ENCODE measurements around the gene EIF3F. TPM values are rescaled to one million over a fixed set of nuclear protein-coding genes. Genes with fewer than 3 reads are reported as not detected.

EIF3F gene
- total and polyA plus RNA-seq, 2 donors (not counting 3 experiments of a cell fraction or from before 2014, with no cell fraction given), result 411 to 436 TPM

DNA sequence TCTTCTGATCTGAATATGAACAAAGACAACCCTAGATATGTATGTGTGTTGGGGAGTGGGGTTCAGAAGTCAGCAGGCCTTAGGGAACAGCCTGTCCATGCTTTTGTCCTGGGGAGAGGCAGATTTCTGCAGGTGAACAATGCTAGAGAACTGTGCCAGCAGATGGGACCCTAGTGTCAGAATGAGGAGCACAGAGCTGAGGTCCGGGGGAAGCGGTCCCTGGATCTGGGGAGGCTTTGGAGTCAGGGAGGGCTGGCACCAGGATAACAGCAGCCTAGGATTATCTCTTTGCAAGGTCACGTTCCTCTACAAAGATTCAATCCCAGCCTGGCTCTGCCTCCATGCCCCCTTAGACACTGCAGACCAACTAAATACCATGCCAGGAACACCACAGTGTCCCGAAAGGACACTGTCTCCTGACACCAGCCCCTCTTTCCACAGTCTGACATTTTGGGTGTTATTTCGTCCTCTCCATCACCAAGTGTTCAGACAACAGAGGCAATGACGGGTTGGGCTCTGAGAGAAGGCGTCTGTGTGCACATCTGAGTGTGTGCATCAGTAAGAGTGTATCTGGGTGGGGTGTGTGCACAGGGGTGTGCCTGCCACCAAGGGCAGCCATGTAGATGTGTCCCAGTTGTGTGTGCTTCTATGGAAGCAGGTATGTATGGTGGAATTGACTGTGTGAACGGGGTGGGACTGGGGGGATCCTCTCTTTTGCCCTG lies 43.5 kb downstream of the EIF3F start:
- BruUV-seq (replicated peaks), result no TSS peak
- Histone ChIP-seq H3K9me1 (replicated peaks; ENCODE audit: control insufficient read depth, extremely low read depth, insufficient read depth, low read length) (no peaks in the 10 kb centered on the region), H3K27me3 (ENCODE audit: control insufficient read depth in 2 of 2, insufficient read depth in 2 of 2, low read length in 2 of 2) (peaks cover 0 to 9% of the 10 kb centered on the region in 2 experiments), H3K4me1 (ENCODE audit: control insufficient read depth, extremely low read depth, insufficient read depth, low read length) (no peaks in the 10 kb centered on the region), H3K4me3 (replicated peaks in 1 of 3; ENCODE audit: insufficient read depth in 1 of 3, low read depth in 1 of 3, low read length in 3 of 3) (no peak overlapping the region), H3K4me2 (ENCODE audit: insufficient read depth, low read length) (no peak overlapping the region), H2AFZ (ENCODE audit: low read depth, low read length) (no peak overlapping the region), H3K79me2 (ENCODE audit: control insufficient read depth, insufficient read depth, low read length) (no peaks in the 10 kb centered on the region), H3K27ac (ENCODE audit: insufficient read depth, low read depth, low read length) (no peak overlapping the region), H4K20me1 (replicated peaks; ENCODE audit: control insufficient read depth, extremely low read depth, insufficient read depth, low read length) (no peaks in the 10 kb centered on the region), H3K36me3 (ENCODE audit: control insufficient read depth in 2 of 2, extremely low read depth in 1 of 2, insufficient read depth in 2 of 2, low read length in 2 of 2) (no peaks in the 10 kb centered on the region), H3K9me3 (replicated peaks; ENCODE audit: control insufficient read depth, insufficient read depth, low read length) (no peaks in the 10 kb centered on the region), H3K9ac (replicated peaks; ENCODE audit: extremely low read depth, insufficient read depth, low read length) (no peak overlapping the region)
- DNase-seq (ENCODE audit: low read depth, low spot score), result no peak
- FAIRE-seq, result no peak
- ChIA-PET POLR2A (no interaction called here), CTCF (interaction anchor here (3.3 to 12.3 kb wide), 2 partner anchors 24 to 65 kb away, joined by 14 to 528 read pairs; no protein-coding TSS in a partner anchor)
- no peak for TF ChIP-seq POLR2A (IDR thresholded peaks at IDR 0.05; ENCODE audit: low read depth, low read length)
- TF ChIP-seq POLR2AphosphoS5 (IDR thresholded peaks at IDR 0.05; ENCODE audit: insufficient read depth, low read depth, low read length), result no peak
- no peak for TF ChIP-seq JUN (IDR thresholded peaks at IDR 0.05; ENCODE audit: borderline replicate concordance, insufficient read depth, insufficient read length, low read depth)
- no peak for TF ChIP-seq MYC (IDR thresholded peaks at IDR 0.05; ENCODE audit: low read depth, low read length)
- no peak for TF ChIP-seq FOS (IDR thresholded peaks at IDR 0.05; ENCODE audit: borderline replicate concordance, insufficient read depth, low read length)
- TF ChIP-seq, protein P1, sequence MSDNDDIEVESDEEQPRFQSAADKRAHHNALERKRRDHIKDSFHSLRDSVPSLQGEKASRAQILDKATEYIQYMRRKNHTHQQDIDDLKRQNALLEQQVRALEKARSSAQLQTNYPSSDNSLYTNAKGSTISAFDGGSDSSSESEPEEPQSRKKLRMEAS (IDR thresholded peaks at IDR 0.05; ENCODE audit: insufficient read depth, insufficient read length), result no peak
- dilution Hi-C loops (cut with MboI; ENCODE audit: extremely low pct_ligation_motif_present, low sequenced_read_pairs) (no loop called here), intact Hi-C loops (cut with micrococcal nuclease) (no loop called here)
